K562 (cell line): ENCODE data around the gene IDH2. TPM values are rescaled to one million over a fixed set of nuclear protein-coding genes. Genes with fewer than 3 reads are reported as not detected.

Source experiments
- ATAC-seq: fragments of 200-7000 bp; cut with Tn5 transposase; 3 replicates; pipeline ENCODE4 v1.9.1; 2020; ENCODE audit warnings: moderate library complexity
- BruUV-seq: library from RNA; stranded (reverse); fragments of 400-500 nt; replicated peaks from 2 replicates; lab custom pipeline; 2021; lab: Mats Ljungman, UMichigan
- CTCF ChIA-PET: fragments of 300-600 bp; formaldehyde crosslinking; extraction: SDS; loops from one replicate; lab custom pipeline; 2021; ENCODE audit warnings: low intra/inter-chr PET ratio; lab: Yijun Ruan, JAX
- POLR2A ChIA-PET: fragments of 300-600, 350-650 bp; sonication (Branson Sonifier 250); formaldehyde crosslinking; extraction: SDS; loops from one replicate; lab custom pipeline; 2021; ENCODE audit warnings: antibody characterized with exemption, inconsistent platforms; lab: Yijun Ruan, JAX
- DNase-seq, 4 experiments: peaks; one replicate each; pipeline versions ENCODE4 v3.0.0 to v3.0.0-alpha.2; 2011 to 2018; ENCODE audit warnings: low spot score in 3 of 4, mixed read lengths in 3 of 4; ENCODE audit errors: extremely low read depth in 1 of 4
- FAIRE-seq: peaks from 2 replicates; lab custom pipeline; 2011; peaks lifted over from hg19 to GRCh38; lab: Jason Lieb, UNC
- H2AFZ ChIP-seq: 2 replicates; pipeline ENCODE4 v1.6.0; 2011; ENCODE audit warnings: low read depth, low read length, control low read depth, inconsistent platforms
- H3K27ac ChIP-seq: fragments of 200-600 bp; 3 replicates; pipeline ENCODE4 v1.8.0; 2011; ENCODE audit warnings: low read depth, mild to moderate bottlenecking, control low read depth, inconsistent platforms, low read length, moderate library complexity, mixed read lengths; ENCODE audit errors: extremely low read depth
- H3K27me3 ChIP-seq, 2 experiments: fragments of 300-600 bp in 1 of 2; 2 replicates in 1 of 2; 3 replicates in 1 of 2; pipeline versions ENCODE4 v1.6.0 to v1.8.0; 2011; ENCODE audit warnings: inconsistent platforms in 2 of 2, low read length in 2 of 2, mild to moderate bottlenecking in 1 of 2, mixed read lengths in 1 of 2, moderate library complexity in 1 of 2; ENCODE audit not compliant: control insufficient read depth in 2 of 2, insufficient read depth in 2 of 2
- H3K36me3 ChIP-seq: fragments of 300-600 bp; 3 replicates; pipeline ENCODE4 v1.8.0; 2011; ENCODE audit warnings: mild to moderate bottlenecking, low read length, inconsistent platforms; ENCODE audit not compliant: control insufficient read depth, insufficient read depth
- H3K4me1 ChIP-seq, 2 experiments: fragments of 200-600 bp in 1 of 2; replicated peaks in 1 of 2; 2 replicates in 1 of 2; 3 replicates in 1 of 2; pipeline versions ENCODE4 v1.5.1 to v1.8.0; 2011; ENCODE audit warnings: inconsistent platforms in 2 of 2, low read length in 2 of 2, mild to moderate bottlenecking in 1 of 2, mixed read lengths in 1 of 2, moderate library complexity in 1 of 2; ENCODE audit not compliant: control insufficient read depth in 2 of 2, insufficient read depth in 2 of 2
- H3K4me2 ChIP-seq: 2 replicates; pipeline ENCODE4 v1.6.1; 2011; ENCODE audit warnings: low read length, control low read depth, inconsistent platforms, mixed read lengths; ENCODE audit not compliant: insufficient read depth
- H3K4me3 ChIP-seq: fragments of 200-600 bp; sonication (generic), shearing (Covaris generic); 2 replicates; pipeline ENCODE4 v1.5.1; 2016; ENCODE audit warnings: control low read depth, inconsistent platforms
- H3K79me2 ChIP-seq: fragments of 200-600 bp; 3 replicates; pipeline ENCODE4 v1.8.0; 2011; ENCODE audit warnings: low read length, inconsistent platforms; ENCODE audit not compliant: control insufficient read depth, insufficient read depth
- H3K9ac ChIP-seq, 2 experiments: 2 replicates each; pipeline versions ENCODE4 v1.6.0 to v1.6.1; 2011; ENCODE audit warnings: low read depth in 2 of 2, low read length in 2 of 2, control low read depth in 1 of 2, inconsistent platforms in 1 of 2, mild to moderate bottlenecking in 1 of 2, mixed read lengths in 1 of 2; ENCODE audit not compliant: insufficient read depth in 1 of 2
- H3K9me1 ChIP-seq: one replicate; pipeline ENCODE4 v1.6.0; 2011; ENCODE audit warnings: inconsistent platforms, mild to moderate bottlenecking, low read length, moderate library complexity; ENCODE audit not compliant: control insufficient read depth, insufficient read depth
- H3K9me3 ChIP-seq: replicated peaks from 2 replicates; pipeline ENCODE4 v1.5.1; 2011; ENCODE audit warnings: low read depth, low read length, inconsistent platforms; ENCODE audit not compliant: control insufficient read depth, insufficient read depth
- H4K20me1 ChIP-seq: replicated peaks from 2 replicates; pipeline ENCODE4 v1.6.1; 2011; ENCODE audit warnings: low read length, inconsistent platforms, mixed read lengths; ENCODE audit not compliant: control insufficient read depth, insufficient read depth
- ARHGAP35 ChIP-seq: fragments of 450-650 bp; IDR thresholded peaks from 2 replicates; pipeline ENCODE4 v1.6.1; 2018; ENCODE audit not compliant: partially characterized antibody
- MBD2 ChIP-seq: sonication (generic); IDR thresholded peaks from 2 replicates; pipeline ENCODE4 v1.6.1; 2016; ENCODE audit warnings: low read depth, borderline replicate concordance
- MIER1 ChIP-seq: fragments of 450-650 bp; IDR thresholded peaks from 2 replicates; pipeline ENCODE4 v1.6.1; 2016; ENCODE audit warnings: antibody characterized with exemption, mild to moderate bottlenecking, low read depth
- MYNN ChIP-seq, 2 experiments: sonication (generic); formaldehyde crosslinking in 1 of 2; IDR thresholded peaks; 2 replicates each; pipeline versions ENCODE4 v1.5.0 to v1.6.1; 2016 to 2020; ENCODE audit warnings: antibody characterized with exemption in 1 of 2, missing genetic modification reagents in 1 of 2
- PBX2 ChIP-seq, 2 experiments: IDR thresholded peaks in 1 of 2; conservative IDR thresholded peaks in 1 of 2; 2 replicates each; pipeline ENCODE4 v1.6.1; 2016; ENCODE audit warnings: low read depth in 2 of 2, mild to moderate bottlenecking in 1 of 2, missing compliant biosample characterization in 1 of 2, missing genetic modification characterization in 1 of 2, moderate library complexity in 1 of 2
- RREB1 ChIP-seq: fragments of 250-450 bp; sonication (Bioruptor Pico); IDR thresholded peaks from 2 replicates; pipeline ENCODE4 v1.4.0; 2020
- TFAM ChIP-seq: fragments of 250-450 bp; sonication (Bioruptor Pico); conservative IDR thresholded peaks from 2 replicates; pipeline ENCODE4 v1.5.0; 2021; ENCODE audit warnings: mild to moderate bottlenecking, moderate library complexity
- ZNF324 ChIP-seq: fragments of 250-450 bp; sonication (Bioruptor Pico); IDR thresholded peaks from 2 replicates; pipeline ENCODE4 v1.4.0; 2020; ENCODE audit warnings: mild to moderate bottlenecking
- ZNF347 ChIP-seq: fragments of 450-650 bp; formaldehyde crosslinking; IDR thresholded peaks from 2 replicates; pipeline ENCODE4 v1.4.0; 2020; ENCODE audit warnings: low read depth, mild to moderate bottlenecking, moderate library complexity
- WGBS: fragments of 100-300 bp; shearing (Covaris generic); methylation state at CpG from one replicate; pipeline ENCODE4 v1.1.6; 2016; ENCODE audit warnings: low coverage, mixed read lengths; ENCODE audit not compliant: insufficient coverage; ENCODE audit errors: missing lambda C conversion rate; 5-methylcytosine and 5-hydroxymethylcytosine counted together
- in situ Hi-C: fragments of 300-500 bp; cut with MboI; formaldehyde crosslinking; loops from 4 replicates; pipeline ENCODE4 v1.15.0; 2018; ENCODE audit warnings: inconsistent platforms, mixed read lengths
- intact Hi-C: fragments of 100-400 bp; cut with micrococcal nuclease; formaldehyde crosslinking; loops from 2 replicates; pipeline ENCODE4 v1.14.2; 2022
- polyA plus RNA-seq, 8 experiments: library from polyadenylated mRNA; depleted of rRNA in 4 of 8; stranded (reverse) in 5 of 8; unstranded in 3 of 8; fragments of >200 nt; fragmentation: Nextera tagmentation in 2 of 8; fragmentation: Illumina TruSeq in 1 of 8; extraction: Ambion mirVana in 2 of 8; extraction: Trizol in 1 of 8; gene quantifications; 2 replicates each; pipeline versions ENCODE4 v1.2.1 to v1.2.3, GENCODE V29; 2011 to 2014; ENCODE audit warnings: inconsistent platforms in 1 of 8, missing spikeins in 1 of 8
- total RNA-seq, 7 experiments: library from RNA; depleted of rRNA in 6 of 7; stranded (reverse); fragments of >200 nt in 6 of 7; fragmentation: Illumina TruSeq in 2 of 7; extraction: Trizol in 2 of 7; gene quantifications; 2 replicates each; pipeline versions ENCODE4 v1.2.1 to v1.2.3, GENCODE V29; 2011 to 2021; ENCODE audit warnings: low replicate concordance in 1 of 7

The IDH2 gene
- total and polyA plus RNA-seq, 9 of the 15 experiments (the other 6 are each of a cell fraction or from before 2014, with no cell fraction given) = 0.70 to 99.9 (median 59.2) TPM

- TF ChIP-seq RREB1 (no peak), ZNF324 (CRISPR knock-in tag) (no peak)
- TF ChIP-seq, all 486 proteins: peak for 0
Measured at GRCh38 chr15:90130291-90130690, 28.0 kb upstream of the IDH2 start (continued).

GRCh38 chr15:90126596-90127435 is 24.5 kb upstream of the IDH2 start:
- Histone ChIP-seq H3K4me1 (peaks cover 0 to 4% of the 10 kb centered on the region in 2 experiments; a peak in 2 of 5 replicates), H3K4me2 (peak overlapping the region; percentile 33; the same call in 1 of the 2 replicates), H3K27me3 (no peaks in the 10 kb centered on the region), H3K4me3 (no peak overlapping the region), H2AFZ (peak overlapping the region; percentile 59; the same call in 1 of the 2 replicates), H3K36me3 (no peaks in the 10 kb centered on the region), H3K79me2 (no peaks in the 10 kb centered on the region), H3K9me3 (no peaks in the 10 kb centered on the region), H3K9me1 (no peaks in the 10 kb centered on the region), H3K9ac (peak overlapping the region in 1 of 2 experiments; percentile 70; a peak in 1 of 4 replicates), H3K27ac (no peak overlapping the region), H4K20me1 (no peaks in the 10 kb centered on the region)
- 27% methylated on average over 10 of the region's 10 CpGs for WGBS
- FAIRE-seq = no peak
- no TSS peak for BruUV-seq
- ATAC-seq = no peak; the same call in 2 of the 3 replicates
- in situ Hi-C loops (no loop called here), intact Hi-C loops (no loop called here)
- ChIA-PET CTCF (interaction anchor here (0.6 kb wide), 1 partner anchor 386 kb away, joined by 7 read pairs; no protein-coding TSS in a partner anchor), POLR2A (no interaction called here)
- no peak for DNase-seq
- no peak for TF ChIP-seq MBD2
- TF ChIP-seq ARHGAP35 = no peak
- TF ChIP-seq PBX2 (CRISPR knock-in tag; IDR thresholded peaks at IDR 0.05; ENCODE audit: low read depth) = no peak
- TF ChIP-seq PBX2 (tag; conservative IDR thresholded peaks at IDR 0.05; ENCODE audit: low read depth) = peak; percentile 66
- TF ChIP-seq MIER1 = no peak
- no peak for TF ChIP-seq TFAM (CRISPR knock-in tag)
- no peak for TF ChIP-seq MYNN (IDR thresholded peaks at IDR 0.05)
- TF ChIP-seq MYNN (CRISPR knock-in tag; IDR thresholded peaks at IDR 0.05) = no peak
- TF ChIP-seq ZNF347 (CRISPR knock-in tag) = no peak
